CD4-positive, alpha-beta T cell (primary cell): ENCODE data around the gene RNF26. TPM values are rescaled to one million over a fixed set of nuclear protein-coding genes. Genes with fewer than 3 reads are reported as not detected.

Experiments
- ATAC-seq: fragments of 200-7000 bp; cut with Tn5 transposase; one replicate; pipeline ENCODE4 v1.10.0; 2022; ENCODE audit warnings: mild to moderate bottlenecking; ENCODE audit not compliant: poor library complexity
- CTCF ChIA-PET: fragments of 350-600 bp; sonication (Branson Sonifier 250); formaldehyde crosslinking; loops from one replicate; lab custom pipeline; 2021; ENCODE audit warnings: antibody characterized with exemption, inconsistent platforms; lab: Charles Lee
- POLR2A ChIA-PET: fragments of 350-600 bp; sonication (Branson Sonifier 250); formaldehyde crosslinking; loops from one replicate; lab custom pipeline; 2021; ENCODE audit warnings: antibody characterized with exemption, inconsistent platforms; lab: Charles Lee
- DNase-seq, 14 experiments: peaks; one replicate each; pipeline ENCODE4 v3.0.0-alpha.2; 2013 to 2020; ENCODE audit warnings: mixed read lengths in 2 of 14
- H3K27ac ChIP-seq, 2 donors: one replicate each; pipeline versions ENCODE4 v1.5.1 to v1.7.0; 2013; ENCODE audit warnings: low read length in 2 of 2, low read depth in 1 of 2, mild to moderate bottlenecking in 1 of 2
- H3K27me3 ChIP-seq, 2 experiments: 1 replicate in 1 of 2; 2 replicates in 1 of 2; pipeline versions ENCODE4 v1.6.1 to v1.7.0; 2013; ENCODE audit warnings: low read length in 2 of 2, control low read depth in 1 of 2, mild to moderate bottlenecking in 1 of 2, moderate library complexity in 1 of 2; ENCODE audit not compliant: insufficient read depth in 2 of 2, control insufficient read depth in 1 of 2
- H3K36me3 ChIP-seq: one replicate; pipeline ENCODE4 v1.6.1; 2013; ENCODE audit warnings: low read length, control low read depth; ENCODE audit not compliant: insufficient read depth
- H3K4me1 ChIP-seq: one replicate; pipeline ENCODE4 v1.6.1; 2013; ENCODE audit warnings: low read length, control low read depth; ENCODE audit not compliant: insufficient read depth
- H3K4me3 ChIP-seq: one replicate; pipeline ENCODE4 v1.5.1; 2013; ENCODE audit warnings: mild to moderate bottlenecking, low read length, moderate library complexity
- H3K9me3 ChIP-seq, 2 experiments: 1 replicate in 1 of 2; 2 replicates in 1 of 2; pipeline versions ENCODE4 v1.6.1 to v1.7.0; 2013; ENCODE audit warnings: low read length in 2 of 2, mild to moderate bottlenecking in 2 of 2, control low read depth in 1 of 2, moderate library complexity in 1 of 2; ENCODE audit not compliant: control insufficient read depth in 1 of 2, insufficient read depth in 1 of 2
- H3K27ac Mint-ChIP-seq: one replicate; pipeline ENCODE4 v1.8.0; 2020; ENCODE audit warnings: mixed read lengths
- H3K27me3 Mint-ChIP-seq: one replicate; pipeline ENCODE4 v1.8.0; 2021; ENCODE audit warnings: mixed read lengths
- H3K36me3 Mint-ChIP-seq: one replicate; pipeline ENCODE4 v1.8.0; 2021; ENCODE audit warnings: low read depth, mixed read lengths
- H3K4me1 Mint-ChIP-seq: one replicate; pipeline ENCODE4 v1.8.0; 2021; ENCODE audit warnings: low read depth, mixed read lengths
- H3K4me3 Mint-ChIP-seq: one replicate; pipeline ENCODE4 v1.8.0; 2020; ENCODE audit warnings: mild to moderate bottlenecking, mixed read lengths
- H3K9me3 Mint-ChIP-seq: one replicate; pipeline ENCODE4 v1.8.0; 2020; ENCODE audit warnings: mixed read lengths
- intact Hi-C, 2 experiments: fragments of 100-400 bp; cut with DNase I in 1 of 2; cut with micrococcal nuclease in 1 of 2; formaldehyde crosslinking; loops; one replicate each; pipeline versions ENCODE4 v1.15.1 to v1.9.0; 2023 to 2025; cut with DNase I, micrococcal nuclease
- total RNA-seq, 174 experiments: library from RNA in 2 of 174; stranded (reverse) in 2 of 174; gene quantifications; one replicate each; pipeline ENCODE4 v1.2.3 and lab custom pipeline; 2021 to 2026
- TF ChIP-seq, protein P1 (sequence below): fragments of 200-600 bp; IDR thresholded peaks from one replicate; pipeline ENCODE4 v1.8.0; 2022; ENCODE audit warnings: antibody characterized with exemption, mild to moderate bottlenecking

RNF26 gene
- total RNA-seq, 2 experiments from 2014 or later = 18.3 to 20.5 TPM

GRCh38 chr11:119355091-119355843 lies 20.9 kb downstream of the RNF26 start:
- H3K27ac Mint-ChIP-seq = no peak overlapping the region
- no peak for ATAC-seq

GRCh38 chr11:119356349-119357031 lies 22.2 kb downstream of the RNF26 start:
- intact Hi-C loops = loop anchor here (1.0 to 10.0 kb wide), 4 partner anchors 25 to 751 kb away; partner anchors contain the start of gene USP2 (in 2 of the 2)
- Histone ChIP-seq H3K9me3 (no peaks in the 10 kb centered on the region), H3K4me3 (peak overlapping the region; percentile 62), H3K4me1 (peaks cover 14% of the 10 kb centered on the region), H3K27ac (no peak overlapping the region), H3K36me3 (no peaks in the 10 kb centered on the region), H3K27me3 (peaks cover 4 to 17% of the 10 kb centered on the region in 2 experiments)
- Mint-ChIP-seq H3K9me3 (no peaks in the 10 kb centered on the region), H3K27ac (peak overlapping the region; percentile 52), H3K4me3 (peak overlapping the region; percentile 89), H3K4me1 (peaks cover 5% of the 10 kb centered on the region), H3K27me3 (peaks cover 40% of the 10 kb centered on the region), H3K36me3 (no peaks in the 10 kb centered on the region)
- ChIA-PET CTCF (interaction anchor here (0.6 to 2.9 kb wide), 19 partner anchors 8 to 373 kb away, joined by 3 to 66 read pairs (median 5); partner anchors contain the start of genes C1QTNF5 and USP2), POLR2A (interaction anchor here (0.8 to 1.1 kb wide), 5 partner anchors 17 to 118 kb away, joined by 3 to 5 read pairs (median 3); partner anchors contain the start of genes RNF26 and USP2)
- TF ChIP-seq, protein P1, sequence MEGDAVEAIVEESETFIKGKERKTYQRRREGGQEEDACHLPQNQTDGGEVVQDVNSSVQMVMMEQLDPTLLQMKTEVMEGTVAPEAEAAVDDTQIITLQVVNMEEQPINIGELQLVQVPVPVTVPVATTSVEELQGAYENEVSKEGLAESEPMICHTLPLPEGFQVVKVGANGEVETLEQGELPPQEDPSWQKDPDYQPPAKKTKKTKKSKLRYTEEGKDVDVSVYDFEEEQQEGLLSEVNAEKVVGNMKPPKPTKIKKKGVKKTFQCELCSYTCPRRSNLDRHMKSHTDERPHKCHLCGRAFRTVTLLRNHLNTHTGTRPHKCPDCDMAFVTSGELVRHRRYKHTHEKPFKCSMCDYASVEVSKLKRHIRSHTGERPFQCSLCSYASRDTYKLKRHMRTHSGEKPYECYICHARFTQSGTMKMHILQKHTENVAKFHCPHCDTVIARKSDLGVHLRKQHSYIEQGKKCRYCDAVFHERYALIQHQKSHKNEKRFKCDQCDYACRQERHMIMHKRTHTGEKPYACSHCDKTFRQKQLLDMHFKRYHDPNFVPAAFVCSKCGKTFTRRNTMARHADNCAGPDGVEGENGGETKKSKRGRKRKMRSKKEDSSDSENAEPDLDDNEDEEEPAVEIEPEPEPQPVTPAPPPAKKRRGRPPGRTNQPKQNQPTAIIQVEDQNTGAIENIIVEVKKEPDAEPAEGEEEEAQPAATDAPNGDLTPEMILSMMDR = peak; percentile 99
- DNase-seq = peak; percentile 52 to 87 (median 68)
- peak; percentile 94 for ATAC-seq

More at GRCh38 chr11:119355091-119355843, 20.9 kb downstream of the RNF26 start:
- ChIA-PET CTCF (interaction anchor here (1.2 to 2.9 kb wide), 11 partner anchors 10 to 374 kb away, joined by 3 to 66 read pairs (median 11); partner anchors contain the start of gene USP2), POLR2A (interaction anchor here (1.1 kb wide), 2 partner anchors 17 to 26 kb away, joined by 3 to 5 read pairs; partner anchors contain the start of gene USP2)
- peak overlapping the region; percentile 65 for H3K4me3 Mint-ChIP-seq
- TF ChIP-seq, protein P1 = no peak
- H3K27me3 Mint-ChIP-seq = peaks cover 46% of the 10 kb centered on the region
- no peaks in the 10 kb centered on the region for H3K36me3 Mint-ChIP-seq
- H3K27ac ChIP-seq = no peak overlapping the region
- no peaks in the 10 kb centered on the region for H3K36me3 ChIP-seq
- no peak for DNase-seq
- intact Hi-C loops = loop anchor here in 1 of 2 experiments (5.0 to 10.0 kb wide), 2 partner anchors 380 to 752 kb away; no protein-coding TSS in a partner anchor
- H3K4me3 ChIP-seq = no peak overlapping the region
- peaks cover 6% of the 10 kb centered on the region for H3K4me1 Mint-ChIP-seq
- H3K9me3 ChIP-seq = no peaks in the 10 kb centered on the region
- no peaks in the 10 kb centered on the region for H3K9me3 Mint-ChIP-seq
- H3K4me1 ChIP-seq = peaks cover 18% of the 10 kb centered on the region
- H3K27me3 ChIP-seq = peaks cover 4 to 11% of the 10 kb centered on the region in 2 experiments

- peak overlapping the region; percentile 62 for H3K4me3 ChIP-seq
- peaks cover 39% of the 10 kb centered on the region for H3K27me3 Mint-ChIP-seq
- POLR2A ChIA-PET = interaction anchor here (0.9 kb wide), 1 partner anchor 442 kb away, joined by 3 read pairs; no protein-coding TSS in a partner anchor
- no peak overlapping the region for H3K27ac ChIP-seq
- H3K36me3 Mint-ChIP-seq = no peaks in the 10 kb centered on the region
- H3K9me3 Mint-ChIP-seq = no peaks in the 10 kb centered on the region
- DNase-seq (no peak), ATAC-seq (no peak)
- H3K36me3 ChIP-seq = no peaks in the 10 kb centered on the region
- CTCF ChIA-PET = interaction anchor here (0.9 to 2.9 kb wide), 12 partner anchors 8 to 120 kb away, joined by 3 to 66 read pairs (median 14); partner anchors contain the start of genes C1QTNF5 and USP2
- H3K27ac Mint-ChIP-seq = no peak overlapping the region
- TF ChIP-seq, protein P1 = no peak
- H3K27me3 ChIP-seq = peaks cover 4 to 12% of the 10 kb centered on the region in 2 experiments
- peaks cover 6% of the 10 kb centered on the region for H3K4me1 Mint-ChIP-seq
- H3K4me3 Mint-ChIP-seq = peak overlapping the region; percentile 73
- intact Hi-C loops = loop anchor here in 1 of 2 experiments (5.0 to 10.0 kb wide), 2 partner anchors 378 to 750 kb away; no protein-coding TSS in a partner anchor
- H3K9me3 ChIP-seq = no peaks in the 10 kb centered on the region
- H3K4me1 ChIP-seq = peaks cover 14% of the 10 kb centered on the region
Observed at GRCh38 chr11:119357074-119357473, 22.7 kb downstream of the RNF26 start.
